Endothelial cell of umbilical vein (primary cell): ENCODE results near the gene TSPAN14. TPM values are rescaled to one million over a fixed set of nuclear protein-coding genes. Genes with fewer than 3 reads are reported as not detected.
A peak's percentile ranks its signal among the peaks of the same experiment; 100 is the strongest.

Experiments
- BruUV-seq: library from RNA; stranded (reverse); fragments of 400-500 nt; replicated peaks from 2 replicates; lab custom pipeline; 2021; lab: Mats Ljungman, UMichigan
- CTCF ChIA-PET: fragments of 300-600, 350-600 bp; sonication (Branson Sonifier 250); formaldehyde crosslinking; loops from one replicate; lab custom pipeline; 2021; ENCODE audit warnings: antibody characterized with exemption, inconsistent platforms; lab: Charles Lee
- POLR2A ChIA-PET: fragments of 300-600, 350-600 bp; sonication (Branson Sonifier 250); formaldehyde crosslinking; loops from one replicate; lab custom pipeline; 2021; ENCODE audit warnings: antibody characterized with exemption, inconsistent platforms; lab: Charles Lee
- DNase-seq: peaks from one replicate; pipeline ENCODE4 v3.0.0-alpha.2; 2011; ENCODE audit warnings: low read depth, low spot score
- FAIRE-seq: peaks from 2 replicates; lab custom pipeline; 2011; peaks lifted over from hg19 to GRCh38; lab: Jason Lieb, UNC
- H2AFZ ChIP-seq: 2 replicates; pipeline ENCODE4 v1.6.0; 2012; ENCODE audit warnings: low read depth, low read length, control low read depth, inconsistent platforms
- H3K27ac ChIP-seq: 2 replicates; pipeline ENCODE4 v1.5.1; 2011; ENCODE audit warnings: low read depth, mild to moderate bottlenecking, control low read depth, low read length, moderate library complexity; ENCODE audit not compliant: insufficient read depth
- H3K27me3 ChIP-seq, 2 experiments: 2 replicates each; pipeline versions ENCODE4 v1.6.0 to v1.6.1; 2011; ENCODE audit warnings: low read length in 2 of 2, mixed read lengths in 1 of 2; ENCODE audit not compliant: control insufficient read depth in 2 of 2, insufficient read depth in 2 of 2
- H3K36me3 ChIP-seq, 2 experiments: 2 replicates in 1 of 2; 3 replicates in 1 of 2; pipeline ENCODE4 v1.5.1; 2011; ENCODE audit warnings: low read length in 2 of 2, mild to moderate bottlenecking in 1 of 2, moderate library complexity in 1 of 2; ENCODE audit not compliant: control insufficient read depth in 2 of 2, insufficient read depth in 2 of 2; ENCODE audit errors: extremely low read depth in 1 of 2
- H3K4me1 ChIP-seq: 3 replicates; pipeline ENCODE4 v1.5.1; 2011; ENCODE audit warnings: mild to moderate bottlenecking, low read length; ENCODE audit not compliant: control insufficient read depth, insufficient read depth; ENCODE audit errors: extremely low read depth
- H3K4me2 ChIP-seq: 2 replicates; pipeline ENCODE4 v1.6.1; 2011; ENCODE audit warnings: low read length, control low read depth, mixed read lengths; ENCODE audit not compliant: insufficient read depth
- H3K4me3 ChIP-seq, 3 experiments: fragments of 200-600 bp in 1 of 3; sonication (generic), shearing (Covaris generic) in 1 of 3; replicated peaks in 1 of 3; 2 replicates each; pipeline ENCODE4 v1.5.1; 2011 to 2016; ENCODE audit warnings: control low read depth in 3 of 3, low read length in 3 of 3, mild to moderate bottlenecking in 2 of 3, inconsistent platforms in 1 of 3, low read depth in 1 of 3, moderate library complexity in 1 of 3; ENCODE audit not compliant: insufficient read depth in 1 of 3
- H3K79me2 ChIP-seq: 2 replicates; pipeline ENCODE4 v1.6.0; 2012; ENCODE audit warnings: low read length, inconsistent platforms; ENCODE audit not compliant: control insufficient read depth, insufficient read depth
- H3K9ac ChIP-seq: replicated peaks from 2 replicates; pipeline ENCODE3; 2011; ENCODE audit warnings: low read length, control low read depth; ENCODE audit not compliant: insufficient read depth; ENCODE audit errors: extremely low read depth
- H3K9me1 ChIP-seq: replicated peaks from 3 replicates; pipeline ENCODE4 v1.6.0; 2011; ENCODE audit warnings: mild to moderate bottlenecking, low read length; ENCODE audit not compliant: control insufficient read depth, insufficient read depth; ENCODE audit errors: extremely low read depth
- H3K9me3 ChIP-seq: replicated peaks from 2 replicates; pipeline ENCODE4 v1.5.1; 2012; ENCODE audit warnings: low read length, inconsistent platforms; ENCODE audit not compliant: control insufficient read depth, insufficient read depth
- H4K20me1 ChIP-seq: replicated peaks from 2 replicates; pipeline ENCODE3; 2011; ENCODE audit warnings: mild to moderate bottlenecking, low read length; ENCODE audit not compliant: control insufficient read depth, insufficient read depth; ENCODE audit errors: extremely low read depth
- EZH2 ChIP-seq: IDR thresholded peaks from 2 replicates; pipeline ENCODE4 v1.6.1; 2012; ENCODE audit warnings: borderline replicate concordance, low read depth, mild to moderate bottlenecking, moderate library complexity, low read length, inconsistent platforms; ENCODE audit not compliant: severe bottlenecking
- FOS ChIP-seq: IDR thresholded peaks from 2 replicates; pipeline ENCODE4 v1.6.1; 2011; ENCODE audit warnings: mild to moderate bottlenecking, low read length, moderate library complexity, borderline replicate concordance; ENCODE audit not compliant: insufficient read depth
- GATA2 ChIP-seq: IDR thresholded peaks from 2 replicates; pipeline ENCODE4 v1.7.0; 2011; ENCODE audit warnings: low read depth, mild to moderate bottlenecking, moderate library complexity, mixed read lengths, low read length; ENCODE audit not compliant: insufficient read length, insufficient read depth
- JUN ChIP-seq: IDR thresholded peaks from 2 replicates; pipeline ENCODE4 v1.6.1; 2011; ENCODE audit warnings: borderline replicate concordance, low read depth; ENCODE audit not compliant: insufficient read length, insufficient read depth
- MYC ChIP-seq: IDR thresholded peaks from one replicate; pipeline ENCODE4 v1.6.1; 2011; ENCODE audit warnings: mild to moderate bottlenecking, low read depth, low read length
- POLR2A ChIP-seq: IDR thresholded peaks from 2 replicates; pipeline ENCODE4 v1.6.1; 2012; ENCODE audit warnings: low read depth, mild to moderate bottlenecking, control low read depth, low read length
- POLR2AphosphoS5 ChIP-seq: IDR thresholded peaks from 2 replicates; pipeline ENCODE4 v1.6.1; 2012; ENCODE audit warnings: low read depth, mild to moderate bottlenecking, control low read depth, low read length, moderate library complexity; ENCODE audit not compliant: insufficient read depth
- dilution Hi-C: fragments of 300-500 bp; cut with MboI; formaldehyde crosslinking; loops from one replicate; pipeline ENCODE4 v1.15.0; 2019; ENCODE audit warnings: low sequenced_read_pairs; ENCODE audit not compliant: extremely low pct_ligation_motif_present
- intact Hi-C: fragments of 100-400 bp; cut with micrococcal nuclease; formaldehyde crosslinking; loops from one replicate; pipeline ENCODE4 v1.10.0; 2022
- polyA plus RNA-seq, 4 experiments: library from polyadenylated mRNA; depleted of rRNA in 3 of 4; stranded (reverse) in 3 of 4; unstranded in 1 of 4; fragments of >200 nt; gene quantifications; 2 replicates each; pipeline versions ENCODE4 v1.2.1 to v1.2.3, GENCODE V29; 2011 to 2012; ENCODE audit warnings: missing spikeins in 1 of 4
- total RNA-seq: library from RNA; stranded (reverse); gene quantifications from 2 replicates; pipeline ENCODE4 v1.2.3, GENCODE V29; 2021
- TF ChIP-seq, protein P1 (sequence below): IDR thresholded peaks from 2 replicates; pipeline ENCODE4 v1.6.1; 2011; ENCODE audit not compliant: insufficient read depth, insufficient read length
- TF ChIP-seq, protein P2 (sequence below), 2 donors: IDR thresholded peaks; 1 replicate in 1 of 2; 2 replicates in 1 of 2; pipeline ENCODE4 v1.5.1; 2011; ENCODE audit warnings: low read length in 2 of 2, mild to moderate bottlenecking in 2 of 2, moderate library complexity in 2 of 2, control low read depth in 1 of 2, inconsistent platforms in 1 of 2, low read depth in 1 of 2; ENCODE audit not compliant: insufficient read depth in 1 of 2; ENCODE audit errors: extremely low read depth in 1 of 2

TSPAN14 gene
- total and polyA plus RNA-seq, 2 donors (not counting 3 experiments of a cell fraction or from before 2014, with no cell fraction given), result 210 to 242 TPM

DNA sequence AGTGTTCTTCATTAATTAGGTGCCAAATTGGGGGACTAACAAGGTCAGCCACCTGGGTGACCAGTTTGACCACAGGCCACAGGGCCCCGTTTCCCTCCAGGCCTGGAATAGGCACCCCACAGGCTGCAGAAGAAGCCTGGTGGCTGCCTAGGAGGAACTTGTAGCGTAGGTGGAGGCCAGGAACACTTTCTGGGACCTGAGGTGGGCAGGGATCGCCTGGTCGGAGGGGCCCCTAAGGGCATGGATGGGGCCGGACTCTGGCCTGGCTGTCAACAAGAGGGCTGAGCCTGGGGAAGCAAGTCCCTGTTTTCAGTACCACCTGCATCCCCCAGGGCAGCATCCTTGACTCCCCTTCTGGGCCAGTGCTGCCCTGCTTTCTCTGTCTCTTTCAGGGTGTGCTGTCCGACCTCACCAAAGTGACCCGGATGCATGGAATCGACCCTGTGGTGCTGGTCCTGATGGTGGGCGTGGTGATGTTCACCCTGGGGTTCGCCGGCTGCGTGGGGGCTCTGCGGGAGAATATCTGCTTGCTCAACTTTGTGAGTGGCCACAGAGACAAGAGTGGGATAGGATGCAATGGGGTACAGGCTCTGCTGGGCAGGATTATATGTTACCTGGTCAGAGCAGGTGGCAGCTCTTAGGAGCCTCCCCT lies 52.9 kb downstream of the TSPAN14 start:
- peak overlapping the region; percentile 2 for H3K4me2 ChIP-seq
- H3K27me3 ChIP-seq, result no peaks in the 10 kb centered on the region
- no peaks in the 10 kb centered on the region for H4K20me1 ChIP-seq
- intact Hi-C loops (no loop called here), dilution Hi-C loops (no loop called here)
- peak overlapping the region; percentile 82 for H3K9ac ChIP-seq
- H3K9me3 ChIP-seq, result no peaks in the 10 kb centered on the region
- no peaks in the 10 kb centered on the region for H3K9me1 ChIP-seq
- TF ChIP-seq EZH2, result no peak
- H3K4me1 ChIP-seq, result peaks cover 91% of the 10 kb centered on the region
- H3K27ac ChIP-seq, result peak overlapping the region; percentile 96
- CTCF ChIA-PET, result interaction anchor here (0.8 to 21.9 kb wide), 7 partner anchors 9 to 97 kb away, joined by 3 to 1118 read pairs (median 9); partner anchors contain the start of gene TSPAN14
- H3K36me3 ChIP-seq, result peaks cover 8 to 15% of the 10 kb centered on the region in 2 experiments
- FAIRE-seq (no peak), DNase-seq (no peak)
- BruUV-seq, result no TSS peak
- POLR2A ChIA-PET, result interaction anchor here (1.0 to 1.5 kb wide), 3 partner anchors 9 to 99 kb away, joined by 3 to 6 read pairs (median 5); no protein-coding TSS in a partner anchor
- no peak overlapping the region for H2AFZ ChIP-seq
- H3K4me3 ChIP-seq, result no peak overlapping the region
- peaks cover 65% of the 10 kb centered on the region for H3K79me2 ChIP-seq

DNA sequence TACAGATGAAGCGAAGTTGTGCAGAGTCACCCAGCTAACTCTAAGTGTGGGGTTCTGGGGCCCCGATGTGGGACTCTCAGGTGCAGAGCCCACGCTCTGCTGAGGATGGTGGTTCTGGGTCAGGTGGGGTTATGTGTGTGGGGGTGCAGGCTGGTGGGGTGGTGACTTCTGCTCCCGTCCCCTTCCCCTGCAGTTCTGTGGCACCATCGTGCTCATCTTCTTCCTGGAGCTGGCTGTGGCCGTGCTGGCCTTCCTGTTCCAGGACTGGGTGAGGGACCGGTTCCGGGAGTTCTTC lies 54.9 kb downstream of the TSPAN14 start:
- ChIA-PET CTCF (interaction anchor here (1.0 to 21.9 kb wide), 5 partner anchors 8 to 131 kb away, joined by 3 to 1118 read pairs (median 6); partner anchors contain the start of gene TSPAN14), POLR2A (interaction anchor here (0.6 to 1.6 kb wide), 5 partner anchors 12 to 66 kb away, joined by 3 to 9 read pairs (median 4); no protein-coding TSS in a partner anchor)
- BruUV-seq, result TSS peak; percentile 55
- no peaks in the 10 kb centered on the region for H3K9me3 ChIP-seq
- DNase-seq (no peak), FAIRE-seq (no peak)
- no peaks in the 10 kb centered on the region for H3K27me3 ChIP-seq
- peak overlapping the region; percentile 88 for H3K27ac ChIP-seq
- H2AFZ ChIP-seq, result no peak overlapping the region
- H3K4me3 ChIP-seq, result no peak overlapping the region
- TF ChIP-seq, protein P1, sequence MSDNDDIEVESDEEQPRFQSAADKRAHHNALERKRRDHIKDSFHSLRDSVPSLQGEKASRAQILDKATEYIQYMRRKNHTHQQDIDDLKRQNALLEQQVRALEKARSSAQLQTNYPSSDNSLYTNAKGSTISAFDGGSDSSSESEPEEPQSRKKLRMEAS, result no peak
- no peak for TF ChIP-seq POLR2AphosphoS5
- TF ChIP-seq GATA2, result no peak
- no peak for TF ChIP-seq MYC
- TF ChIP-seq JUN, result no peak
- TF ChIP-seq FOS, result no peak
- no peak for TF ChIP-seq POLR2A
- TF ChIP-seq, protein P2, sequence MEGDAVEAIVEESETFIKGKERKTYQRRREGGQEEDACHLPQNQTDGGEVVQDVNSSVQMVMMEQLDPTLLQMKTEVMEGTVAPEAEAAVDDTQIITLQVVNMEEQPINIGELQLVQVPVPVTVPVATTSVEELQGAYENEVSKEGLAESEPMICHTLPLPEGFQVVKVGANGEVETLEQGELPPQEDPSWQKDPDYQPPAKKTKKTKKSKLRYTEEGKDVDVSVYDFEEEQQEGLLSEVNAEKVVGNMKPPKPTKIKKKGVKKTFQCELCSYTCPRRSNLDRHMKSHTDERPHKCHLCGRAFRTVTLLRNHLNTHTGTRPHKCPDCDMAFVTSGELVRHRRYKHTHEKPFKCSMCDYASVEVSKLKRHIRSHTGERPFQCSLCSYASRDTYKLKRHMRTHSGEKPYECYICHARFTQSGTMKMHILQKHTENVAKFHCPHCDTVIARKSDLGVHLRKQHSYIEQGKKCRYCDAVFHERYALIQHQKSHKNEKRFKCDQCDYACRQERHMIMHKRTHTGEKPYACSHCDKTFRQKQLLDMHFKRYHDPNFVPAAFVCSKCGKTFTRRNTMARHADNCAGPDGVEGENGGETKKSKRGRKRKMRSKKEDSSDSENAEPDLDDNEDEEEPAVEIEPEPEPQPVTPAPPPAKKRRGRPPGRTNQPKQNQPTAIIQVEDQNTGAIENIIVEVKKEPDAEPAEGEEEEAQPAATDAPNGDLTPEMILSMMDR (IDR thresholded peaks at IDR 0.05; ENCODE audit: extremely low read depth in 1 of 2, insufficient read depth in 1 of 2, low read depth in 1 of 2, low read length in 2 of 2), result no peak
- no peak for TF ChIP-seq EZH2
- dilution Hi-C loops, result no loop called here
- peak overlapping the region; percentile 64 for H3K9ac ChIP-seq
- H4K20me1 ChIP-seq, result no peaks in the 10 kb centered on the region
- peaks cover 25 to 32% of the 10 kb centered on the region in 2 experiments for H3K36me3 ChIP-seq
- intact Hi-C loops, result loop anchor here (1.0 kb wide), 3 partner anchors 41 to 98 kb away; no protein-coding TSS in a partner anchor
- peaks cover 70% of the 10 kb centered on the region for H3K4me1 ChIP-seq
- peaks cover 56% of the 10 kb centered on the region for H3K79me2 ChIP-seq
- H3K4me2 ChIP-seq, result peak overlapping the region; percentile 26
- no peaks in the 10 kb centered on the region for H3K9me1 ChIP-seq
